GM04504 (cell line): ENCODE measurements around the gene ILF3.
"Not testable (repeated sequence)": the region's sequence is repeated elsewhere in the genome, so short reads cannot be mapped to it uniquely, and the experiment has no call there.

Source experiments
- DNase-seq: peaks from one replicate; pipeline ENCODE4 v3.0.0-alpha.2; 2012; ENCODE audit warnings: low read depth

ILF3 gene

GRCh38 chr19:10642473-10643171 lies 11.5 kb upstream of the ILF3 start:
- DNase-seq, result no peak

GRCh38 chr19:10643172-10643967 lies 10.8 kb upstream of the ILF3 start:
- DNase-seq, result no peak

GRCh38 chr19:10643968-10644259 lies 10.2 kb upstream of the ILF3 start:
- no peak for DNase-seq

- DNase-seq, result peak; percentile 48
Measured at GRCh38 chr19:10644260-10645007, 9.7 kb upstream of the ILF3 start.

GRCh38 chr19:10646456-10647159 lies 7.5 kb upstream of the ILF3 start:
- DNase-seq, result no peak

GRCh38 chr19:10648360-10648759 lies 5.8 kb upstream of the ILF3 start:
- DNase-seq, result no peak

GRCh38 chr19:10651851-10652250 lies 2.3 kb upstream of the ILF3 start:
- no peak for DNase-seq

GRCh38 chr19:10653482-10653731 lies 739 bp upstream of the ILF3 start:
- no peak for DNase-seq

- DNase-seq, result no peak
Measured at GRCh38 chr19:10654610-10655456, 687 bp downstream of the ILF3 start.

GRCh38 chr19:10655457-10656312 lies 1.5 kb downstream of the ILF3 start:
- peak; percentile 32 for DNase-seq

- DNase-seq, result no peak
Measured at GRCh38 chr19:10660346-10660745, 6.2 kb downstream of the ILF3 start.

GRCh38 chr19:10661946-10662345 lies 7.8 kb downstream of the ILF3 start:
- DNase-seq, result no peak

GRCh38 chr19:10662384-10663251 lies 8.5 kb downstream of the ILF3 start:
- DNase-seq, result no peak

- not testable (repeated sequence) for DNase-seq
Measured at GRCh38 chr19:10663252-10663563, 9.1 kb downstream of the ILF3 start.

GRCh38 chr19:10667867-10668266 lies 13.7 kb downstream of the ILF3 start:
- no peak for DNase-seq

GRCh38 chr19:10669246-10669645 lies 15.1 kb downstream of the ILF3 start:
- no peak for DNase-seq

- DNase-seq, result peak; percentile 45
Measured at GRCh38 chr19:10670182-10670581, 16.0 kb downstream of the ILF3 start.

- no peak for DNase-seq
Measured at GRCh38 chr19:10670876-10671804, 17.0 kb downstream of the ILF3 start.

GRCh38 chr19:10671922-10672321 lies 17.8 kb downstream of the ILF3 start:
- not testable (repeated sequence) for DNase-seq
